HCT116 (cell line): ENCODE measurements around the gene C9orf78.

Experiments used
- EZH2 ChIP-seq: fragments of 200-600 bp; sonication (generic); IDR thresholded peaks from 2 replicates; pipeline ENCODE4 v1.6.1; 2017; ENCODE audit warnings: antibody characterized with exemption, mixed run types
- MAX ChIP-seq: IDR thresholded peaks from 2 replicates; pipeline ENCODE4 v1.6.1; 2012
- ZNF274 ChIP-seq: fragments of 200-500 bp; sonication (Bioruptor generic); IDR thresholded peaks from 2 replicates; pipeline ENCODE4 v1.6.1; 2014; ENCODE audit warnings: mild to moderate bottlenecking, low read depth, low read length, inconsistent platforms
- TF ChIP-seq, protein P1 (sequence below), 3 experiments: fragments of 200-600 bp in 1 of 3; sonication (generic) in 1 of 3; IDR thresholded peaks in 2 of 3; conservative IDR thresholded peaks in 1 of 3; 2 replicates each; pipeline ENCODE4 v1.5.1; 2012 to 2017; ENCODE audit warnings: low read depth in 2 of 3, low read length in 2 of 3, antibody characterized with exemption in 1 of 3, borderline replicate concordance in 1 of 3, control low read depth in 1 of 3, mild to moderate bottlenecking in 1 of 3, mixed read lengths in 1 of 3, mixed run types in 1 of 3, moderate library complexity in 1 of 3; ENCODE audit not compliant: insufficient read depth in 1 of 3

DNA sequence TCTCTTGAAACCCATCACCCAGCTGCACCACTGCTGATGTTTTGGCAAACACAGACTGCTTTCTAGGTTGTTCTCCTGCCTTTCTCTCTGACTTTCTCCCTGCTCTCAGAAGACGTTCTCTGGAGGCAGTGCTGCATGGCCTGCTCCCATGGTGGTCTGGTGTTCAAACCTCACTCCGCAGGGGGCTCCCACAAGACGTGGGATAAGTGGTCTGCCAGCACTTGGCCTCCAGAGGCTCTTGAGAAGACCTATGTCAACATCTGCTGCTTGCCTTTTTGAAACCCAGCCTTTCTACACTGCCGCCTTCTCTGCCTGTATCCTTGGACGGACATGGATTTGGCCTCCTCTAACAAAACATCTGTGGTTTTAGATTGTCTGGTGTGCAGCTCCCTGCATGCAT lies 16.7 kb upstream of the C9orf78 start:
- TF ChIP-seq, protein P1, sequence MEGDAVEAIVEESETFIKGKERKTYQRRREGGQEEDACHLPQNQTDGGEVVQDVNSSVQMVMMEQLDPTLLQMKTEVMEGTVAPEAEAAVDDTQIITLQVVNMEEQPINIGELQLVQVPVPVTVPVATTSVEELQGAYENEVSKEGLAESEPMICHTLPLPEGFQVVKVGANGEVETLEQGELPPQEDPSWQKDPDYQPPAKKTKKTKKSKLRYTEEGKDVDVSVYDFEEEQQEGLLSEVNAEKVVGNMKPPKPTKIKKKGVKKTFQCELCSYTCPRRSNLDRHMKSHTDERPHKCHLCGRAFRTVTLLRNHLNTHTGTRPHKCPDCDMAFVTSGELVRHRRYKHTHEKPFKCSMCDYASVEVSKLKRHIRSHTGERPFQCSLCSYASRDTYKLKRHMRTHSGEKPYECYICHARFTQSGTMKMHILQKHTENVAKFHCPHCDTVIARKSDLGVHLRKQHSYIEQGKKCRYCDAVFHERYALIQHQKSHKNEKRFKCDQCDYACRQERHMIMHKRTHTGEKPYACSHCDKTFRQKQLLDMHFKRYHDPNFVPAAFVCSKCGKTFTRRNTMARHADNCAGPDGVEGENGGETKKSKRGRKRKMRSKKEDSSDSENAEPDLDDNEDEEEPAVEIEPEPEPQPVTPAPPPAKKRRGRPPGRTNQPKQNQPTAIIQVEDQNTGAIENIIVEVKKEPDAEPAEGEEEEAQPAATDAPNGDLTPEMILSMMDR (IDR thresholded peaks at IDR 0.05 in 2 of 3, conservative IDR thresholded peaks at IDR 0.05 in 1 of 3; ENCODE audit: borderline replicate concordance in 1 of 3, insufficient read depth in 1 of 3, low read depth in 2 of 3, low read length in 2 of 3) = no peak
- TF ChIP-seq MAX = no peak
- TF ChIP-seq ZNF274 = no peak
- TF ChIP-seq EZH2 = no peak
